ENCODE data around the gene ZBTB5. TPM values are rescaled to one million over a fixed set of nuclear protein-coding genes. Genes with fewer than 3 reads are reported as not detected.

ZBTB5 gene
- polyA plus RNA-seq, 2 of the 4 experiments (the other 2 are of a cell fraction): 12.4 to 18.1 TPM

DNA sequence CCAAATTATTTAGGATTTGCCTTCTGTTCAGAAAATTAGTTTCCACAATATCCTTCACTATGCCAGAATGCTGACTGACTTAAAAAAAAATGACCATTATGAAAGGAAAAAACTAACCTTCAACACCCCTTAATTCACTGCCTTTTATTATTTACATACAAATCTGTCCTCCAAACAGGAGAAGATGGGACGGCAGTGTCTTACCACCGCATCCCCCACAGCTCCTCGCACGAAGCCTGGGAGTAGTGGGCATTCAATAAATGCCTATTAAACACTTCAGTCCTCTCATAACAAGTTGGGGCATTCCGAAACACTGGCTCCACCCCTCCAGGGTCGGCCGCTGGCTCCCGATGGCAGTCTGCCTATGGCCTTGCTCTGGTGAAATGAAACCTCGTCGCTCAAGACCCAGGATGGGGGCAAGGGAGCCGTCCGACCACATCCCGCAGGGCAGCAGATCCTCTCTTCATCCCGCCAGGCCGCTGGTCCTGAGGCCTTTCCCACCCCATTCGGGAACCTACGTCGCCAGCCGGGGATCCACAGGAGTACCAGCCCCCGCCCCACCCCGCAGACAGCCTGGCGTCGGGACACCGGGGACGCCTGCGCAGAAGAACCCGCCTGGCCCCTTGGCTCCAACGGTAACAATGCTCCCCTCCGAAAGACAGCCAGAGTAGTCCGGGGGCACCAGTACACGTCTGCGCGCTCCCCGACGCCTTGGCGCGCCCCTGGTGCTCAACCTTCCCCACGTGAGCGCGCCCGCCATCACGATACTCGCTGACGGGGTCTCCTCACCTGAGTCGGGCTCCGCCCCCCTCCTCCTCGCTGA, 613 bp downstream of the ZBTB5 start (continued):
- peak in 1 of 2 experiments; percentile 66; a peak in 3 of 5 replicates for TF ChIP-seq JUN (IDR thresholded peaks at IDR 0.05)
- TF ChIP-seq, protein P1, sequence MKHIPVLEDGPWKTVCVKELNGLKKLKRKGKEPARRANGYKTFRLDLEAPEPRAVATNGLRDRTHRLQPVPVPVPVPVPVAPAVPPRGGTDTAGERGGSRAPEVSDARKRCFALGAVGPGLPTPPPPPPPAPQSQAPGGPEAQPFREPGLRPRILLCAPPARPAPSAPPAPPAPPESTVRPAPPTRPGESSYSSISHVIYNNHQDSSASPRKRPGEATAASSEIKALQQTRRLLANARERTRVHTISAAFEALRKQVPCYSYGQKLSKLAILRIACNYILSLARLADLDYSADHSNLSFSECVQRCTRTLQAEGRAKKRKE (CRISPR knock-in tag; IDR thresholded peaks at IDR 0.05; ENCODE audit: low read depth): no peak

DNA sequence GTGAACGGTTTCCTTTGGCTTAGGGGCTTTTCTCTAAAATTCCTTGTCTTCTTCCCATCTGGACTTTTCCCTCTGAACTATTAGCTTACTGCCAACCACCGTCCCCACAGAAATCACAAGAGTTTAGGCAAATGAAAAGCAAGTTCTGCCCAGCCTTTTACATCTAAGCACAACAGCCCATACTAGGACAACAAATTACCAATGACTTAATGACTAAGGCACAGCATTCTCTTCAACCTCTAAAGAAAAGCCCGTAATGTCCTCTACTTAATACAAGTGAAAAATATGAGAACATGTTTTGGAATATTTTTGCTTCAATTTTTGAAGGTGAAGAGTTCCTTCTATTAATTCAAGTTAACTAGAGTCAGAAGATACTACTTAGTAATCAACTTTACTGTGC, 1.2 kb downstream of the ZBTB5 start:
- POLR2A ChIA-PET: interaction anchor here (1.6 kb wide), 1 partner anchor 22 kb away, joined by 5 read pairs; no protein-coding TSS in a partner anchor
- H3K4me3 ChIP-seq: peak overlapping the region; percentile 55
- peak overlapping the region; percentile 98 for H3K4me2 ChIP-seq
- DNase-seq (ENCODE audit: low read depth in 1 of 2, low spot score in 1 of 2) (no peak), FAIRE-seq (no peak), ATAC-seq (no peak)
- H3K27ac ChIP-seq: peak overlapping the region; percentile 97 to 99
- CTCF ChIA-PET: interaction anchor here (2.9 kb wide), 1 partner anchor 50 kb away, joined by 9 read pairs; no protein-coding TSS in a partner anchor
- WGBS (ENCODE audit: missing lambda C conversion rate): 5% methylated on average over 3 of the region's 3 CpGs
- TF ChIP-seq NR3C1 (IDR thresholded peaks at IDR 0.05) (no peak), NFE2L2 (conservative IDR thresholded peaks at IDR 0.05; ENCODE audit: low read length) (no peak), EHF (CRISPR knock-in tag; IDR thresholded peaks at IDR 0.05) (no peak), RARB (CRISPR knock-in tag; IDR thresholded peaks at IDR 0.05) (no peak), NPAS2 (CRISPR knock-in tag; IDR thresholded peaks at IDR 0.05; ENCODE audit: borderline replicate concordance) (no peak), MYC (IDR thresholded peaks at IDR 0.05; ENCODE audit: borderline replicate concordance, low read length) (no peak), RAD21 (conservative IDR thresholded peaks at IDR 0.05 in 1 of 2, IDR thresholded peaks at IDR 0.05 in 1 of 2) (no peak), MAFK (IDR thresholded peaks at IDR 0.05; ENCODE audit: partially characterized antibody) (no peak), POLR2AphosphoS2 (conservative IDR thresholded peaks at IDR 0.05; ENCODE audit: low read length) (no peak), HOXA7 (CRISPR knock-in tag; IDR thresholded peaks at IDR 0.05) (no peak), ZC3H11A (IDR thresholded peaks at IDR 0.05) (no peak)
- TF ChIP-seq, protein P1 (CRISPR knock-in tag; IDR thresholded peaks at IDR 0.05; ENCODE audit: low read depth): no peak
- TF ChIP-seq, protein P2, sequence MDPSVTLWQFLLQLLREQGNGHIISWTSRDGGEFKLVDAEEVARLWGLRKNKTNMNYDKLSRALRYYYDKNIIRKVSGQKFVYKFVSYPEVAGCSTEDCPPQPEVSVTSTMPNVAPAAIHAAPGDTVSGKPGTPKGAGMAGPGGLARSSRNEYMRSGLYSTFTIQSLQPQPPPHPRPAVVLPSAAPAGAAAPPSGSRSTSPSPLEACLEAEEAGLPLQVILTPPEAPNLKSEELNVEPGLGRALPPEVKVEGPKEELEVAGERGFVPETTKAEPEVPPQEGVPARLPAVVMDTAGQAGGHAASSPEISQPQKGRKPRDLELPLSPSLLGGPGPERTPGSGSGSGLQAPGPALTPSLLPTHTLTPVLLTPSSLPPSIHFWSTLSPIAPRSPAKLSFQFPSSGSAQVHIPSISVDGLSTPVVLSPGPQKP (IDR thresholded peaks at IDR 0.05; ENCODE audit: low read depth, low read length): no peak
- TF ChIP-seq, protein P3, sequence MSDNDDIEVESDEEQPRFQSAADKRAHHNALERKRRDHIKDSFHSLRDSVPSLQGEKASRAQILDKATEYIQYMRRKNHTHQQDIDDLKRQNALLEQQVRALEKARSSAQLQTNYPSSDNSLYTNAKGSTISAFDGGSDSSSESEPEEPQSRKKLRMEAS (IDR thresholded peaks at IDR 0.05): no peak
- TF ChIP-seq, protein P4, sequence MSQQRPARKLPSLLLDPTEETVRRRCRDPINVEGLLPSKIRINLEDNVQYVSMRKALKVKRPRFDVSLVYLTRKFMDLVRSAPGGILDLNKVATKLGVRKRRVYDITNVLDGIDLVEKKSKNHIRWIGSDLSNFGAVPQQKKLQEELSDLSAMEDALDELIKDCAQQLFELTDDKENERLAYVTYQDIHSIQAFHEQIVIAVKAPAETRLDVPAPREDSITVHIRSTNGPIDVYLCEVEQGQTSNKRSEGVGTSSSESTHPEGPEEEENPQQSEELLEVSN (IDR thresholded peaks at IDR 0.05; ENCODE audit: borderline replicate concordance, low read depth): no peak
- TF ChIP-seq, protein P5, sequence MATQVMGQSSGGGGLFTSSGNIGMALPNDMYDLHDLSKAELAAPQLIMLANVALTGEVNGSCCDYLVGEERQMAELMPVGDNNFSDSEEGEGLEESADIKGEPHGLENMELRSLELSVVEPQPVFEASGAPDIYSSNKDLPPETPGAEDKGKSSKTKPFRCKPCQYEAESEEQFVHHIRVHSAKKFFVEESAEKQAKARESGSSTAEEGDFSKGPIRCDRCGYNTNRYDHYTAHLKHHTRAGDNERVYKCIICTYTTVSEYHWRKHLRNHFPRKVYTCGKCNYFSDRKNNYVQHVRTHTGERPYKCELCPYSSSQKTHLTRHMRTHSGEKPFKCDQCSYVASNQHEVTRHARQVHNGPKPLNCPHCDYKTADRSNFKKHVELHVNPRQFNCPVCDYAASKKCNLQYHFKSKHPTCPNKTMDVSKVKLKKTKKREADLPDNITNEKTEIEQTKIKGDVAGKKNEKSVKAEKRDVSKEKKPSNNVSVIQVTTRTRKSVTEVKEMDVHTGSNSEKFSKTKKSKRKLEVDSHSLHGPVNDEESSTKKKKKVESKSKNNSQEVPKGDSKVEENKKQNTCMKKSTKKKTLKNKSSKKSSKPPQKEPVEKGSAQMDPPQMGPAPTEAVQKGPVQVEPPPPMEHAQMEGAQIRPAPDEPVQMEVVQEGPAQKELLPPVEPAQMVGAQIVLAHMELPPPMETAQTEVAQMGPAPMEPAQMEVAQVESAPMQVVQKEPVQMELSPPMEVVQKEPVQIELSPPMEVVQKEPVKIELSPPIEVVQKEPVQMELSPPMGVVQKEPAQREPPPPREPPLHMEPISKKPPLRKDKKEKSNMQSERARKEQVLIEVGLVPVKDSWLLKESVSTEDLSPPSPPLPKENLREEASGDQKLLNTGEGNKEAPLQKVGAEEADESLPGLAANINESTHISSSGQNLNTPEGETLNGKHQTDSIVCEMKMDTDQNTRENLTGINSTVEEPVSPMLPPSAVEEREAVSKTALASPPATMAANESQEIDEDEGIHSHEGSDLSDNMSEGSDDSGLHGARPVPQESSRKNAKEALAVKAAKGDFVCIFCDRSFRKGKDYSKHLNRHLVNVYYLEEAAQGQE (IDR thresholded peaks at IDR 0.05): no peak
- TF ChIP-seq, protein P6, sequence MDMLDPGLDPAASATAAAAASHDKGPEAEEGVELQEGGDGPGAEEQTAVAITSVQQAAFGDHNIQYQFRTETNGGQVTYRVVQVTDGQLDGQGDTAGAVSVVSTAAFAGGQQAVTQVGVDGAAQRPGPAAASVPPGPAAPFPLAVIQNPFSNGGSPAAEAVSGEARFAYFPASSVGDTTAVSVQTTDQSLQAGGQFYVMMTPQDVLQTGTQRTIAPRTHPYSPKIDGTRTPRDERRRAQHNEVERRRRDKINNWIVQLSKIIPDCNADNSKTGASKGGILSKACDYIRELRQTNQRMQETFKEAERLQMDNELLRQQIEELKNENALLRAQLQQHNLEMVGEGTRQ (IDR thresholded peaks at IDR 0.05): no peak
- H3K9me3 ChIP-seq: no peaks in the 10 kb centered on the region
- peaks cover 32% of the 10 kb centered on the region for H3K4me1 ChIP-seq

Data from A549 (cell line).